Superior temporal gyrus (tissue), 1 donor: ENCODE results near the gene SUGP2.

Experiments
- DNase-seq: peaks from one replicate; pipeline ENCODE4 v3.0.0-alpha.2; 2016; ENCODE audit errors: extremely low spot score

The SUGP2 gene

DNA sequence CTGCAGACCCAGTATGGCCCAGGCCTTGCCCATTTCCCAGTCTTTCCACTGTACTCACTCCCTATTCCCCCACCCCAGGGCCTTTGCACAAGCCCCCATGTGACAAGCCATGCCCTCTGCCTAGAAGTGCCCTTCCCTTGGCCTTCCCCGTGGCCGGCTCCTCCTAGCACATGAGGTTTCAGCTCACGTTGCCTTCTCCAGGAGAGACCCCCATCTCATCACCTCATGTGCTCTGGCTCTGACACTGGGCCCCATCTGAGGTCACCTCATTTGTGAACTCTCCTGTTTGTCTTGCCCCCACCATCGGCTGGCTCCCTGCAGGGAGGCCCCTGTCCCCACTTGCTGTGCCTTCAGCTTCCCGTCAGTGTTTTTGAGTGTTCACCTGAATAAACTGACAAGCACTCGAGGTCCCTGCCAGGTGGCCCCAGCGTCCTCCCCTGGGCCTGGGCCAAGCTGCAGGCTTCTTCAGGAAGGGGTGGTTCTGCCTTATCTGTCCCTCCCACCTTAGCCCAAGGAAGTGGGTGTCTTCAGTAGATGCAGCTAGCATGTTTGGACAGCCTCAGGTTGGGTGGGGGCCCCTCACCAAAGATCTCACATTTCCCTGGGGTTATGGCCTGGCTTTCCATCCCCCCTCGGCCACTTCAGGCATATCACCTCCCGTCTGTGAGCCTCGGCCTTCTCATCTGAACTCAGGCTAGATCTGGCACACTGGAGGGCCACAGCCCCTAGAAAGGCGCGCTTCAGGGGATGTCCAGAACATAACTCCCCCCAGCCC, 26.7 kb upstream of the SUGP2 start:
- DNase-seq: no peak

DNA sequence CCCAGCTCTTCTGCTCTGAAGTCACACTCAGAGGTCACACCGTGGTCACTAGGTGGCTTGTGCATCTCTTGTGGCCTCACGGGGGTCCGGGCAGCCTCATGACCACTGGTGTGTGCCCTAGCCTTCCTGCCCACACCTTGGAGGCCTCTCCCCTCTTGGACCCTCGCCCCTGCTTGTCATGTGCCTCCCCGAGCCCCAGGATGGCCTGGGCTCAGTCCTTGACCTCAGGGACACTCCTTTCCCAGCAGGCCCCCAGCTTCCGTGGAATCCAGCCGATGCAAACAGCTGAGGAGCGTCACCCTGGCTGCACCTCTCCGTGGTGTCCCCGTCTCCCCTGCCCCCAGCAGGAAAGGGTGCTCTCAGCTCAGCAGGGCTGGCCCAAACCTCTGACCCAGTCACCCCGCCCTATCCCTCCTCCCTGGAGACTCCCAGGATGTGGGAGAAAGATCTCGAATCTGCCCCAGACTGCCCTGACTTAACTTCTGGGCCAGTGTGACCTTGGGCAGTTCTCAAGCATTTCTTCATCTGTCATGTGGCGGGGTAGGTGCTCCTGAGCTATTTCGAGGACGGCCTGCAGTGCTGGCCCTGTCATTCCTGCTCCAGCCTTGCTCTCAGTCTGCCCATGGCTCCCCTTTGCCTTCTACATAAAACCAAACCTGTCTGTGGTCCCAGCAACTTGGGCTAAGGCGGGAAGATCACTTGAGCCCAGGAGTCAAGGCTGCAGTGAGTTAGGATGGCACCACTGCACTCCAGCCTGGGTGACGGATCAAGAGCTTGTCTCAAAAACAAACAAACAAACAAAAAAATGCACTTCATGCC, 25.9 kb upstream of the SUGP2 start:
- DNase-seq: no peak

DNA sequence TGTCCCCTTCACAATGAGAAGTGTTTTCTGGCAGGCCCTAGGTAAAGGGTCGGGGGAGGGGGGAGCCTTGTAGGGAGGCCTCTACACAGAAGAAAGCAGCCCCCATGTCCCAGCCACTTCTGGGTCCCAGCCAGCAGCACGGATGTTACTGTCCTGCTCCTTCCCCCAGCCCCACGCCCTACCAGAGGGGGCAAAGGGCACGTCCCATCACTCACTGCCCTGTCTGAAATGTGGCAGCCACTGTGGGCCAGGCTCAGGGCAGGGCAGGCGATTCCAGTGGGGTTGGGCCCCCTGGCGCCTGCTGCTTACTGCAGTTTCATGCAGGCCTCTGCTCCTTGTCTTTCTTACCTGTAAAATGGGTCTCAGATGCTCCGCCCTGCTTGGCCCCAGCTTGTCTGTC, 24.4 kb upstream of the SUGP2 start:
- DNase-seq: no peak

DNA sequence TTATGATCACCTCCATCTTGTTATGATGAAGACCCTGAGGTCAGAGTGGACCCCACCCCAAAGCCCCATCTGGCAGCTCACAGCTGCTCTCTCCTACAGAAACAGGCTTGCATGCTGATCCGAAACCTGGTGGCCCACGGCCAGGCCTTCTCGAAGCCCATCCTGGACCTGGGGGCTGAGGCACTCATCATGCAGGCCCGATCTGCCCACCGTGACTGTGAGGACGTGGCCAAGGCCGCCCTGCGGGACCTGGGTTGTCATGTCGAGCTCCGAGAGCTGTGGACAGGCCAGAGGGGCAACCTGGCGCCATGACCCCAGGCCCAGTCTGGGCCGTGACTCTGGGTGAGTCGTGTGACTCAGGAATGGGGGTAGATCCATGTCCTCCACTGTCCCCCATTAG, 24.0 kb upstream of the SUGP2 start:
- DNase-seq: no peak

DNA sequence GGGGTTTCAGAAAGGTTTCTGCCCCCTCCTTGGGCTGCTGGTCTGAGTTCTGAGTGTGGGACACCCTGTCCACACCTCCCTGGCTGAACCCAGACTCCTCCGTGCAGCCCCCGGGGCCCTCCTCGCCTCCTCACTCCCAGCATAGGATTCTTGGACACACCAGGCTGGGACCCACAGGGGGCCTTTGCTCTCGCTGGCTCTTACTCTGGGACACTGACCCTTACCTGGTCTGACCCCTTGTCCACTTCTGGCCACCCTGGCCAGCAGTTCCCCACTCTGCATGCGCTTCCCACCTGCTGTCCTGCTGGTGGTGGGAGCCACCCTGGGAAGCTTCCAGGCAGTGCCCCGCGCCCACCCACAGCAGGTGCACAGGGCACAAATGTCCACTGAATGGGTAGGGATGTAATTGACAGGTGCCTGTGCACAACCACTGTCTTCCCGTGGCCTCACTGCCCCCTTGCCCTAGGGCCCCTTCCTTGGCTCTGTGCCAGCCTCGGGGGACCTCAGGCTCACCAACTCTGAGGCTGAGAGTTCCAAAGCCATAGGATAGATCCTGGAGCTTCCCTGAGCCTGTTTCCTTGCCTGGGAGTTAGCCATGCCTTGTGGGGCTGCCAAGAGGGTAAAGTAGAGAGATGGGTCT, 23.4 kb upstream of the SUGP2 start:
- no peak for DNase-seq

DNA sequence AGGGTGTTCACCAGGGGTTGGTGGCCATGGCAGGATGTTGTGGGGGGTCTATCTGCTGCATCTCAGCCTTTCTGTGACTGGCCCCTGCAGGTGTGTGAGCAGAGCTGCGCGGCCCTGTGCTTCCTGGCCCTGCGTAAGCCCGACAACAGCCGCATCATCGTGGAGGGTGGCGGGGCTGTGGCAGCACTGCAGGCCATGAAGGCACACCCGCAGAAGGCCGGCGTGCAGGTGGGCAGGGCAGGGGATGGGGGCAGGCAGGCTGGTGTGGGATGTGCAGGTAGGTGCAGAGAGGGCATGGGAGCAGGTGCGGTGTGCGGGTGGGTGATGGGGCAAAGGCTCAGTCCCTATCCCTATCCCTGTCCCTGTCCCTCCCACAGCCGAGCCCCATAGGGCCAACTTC, 22.4 kb upstream of the SUGP2 start:
- DNase-seq: no peak

DNA sequence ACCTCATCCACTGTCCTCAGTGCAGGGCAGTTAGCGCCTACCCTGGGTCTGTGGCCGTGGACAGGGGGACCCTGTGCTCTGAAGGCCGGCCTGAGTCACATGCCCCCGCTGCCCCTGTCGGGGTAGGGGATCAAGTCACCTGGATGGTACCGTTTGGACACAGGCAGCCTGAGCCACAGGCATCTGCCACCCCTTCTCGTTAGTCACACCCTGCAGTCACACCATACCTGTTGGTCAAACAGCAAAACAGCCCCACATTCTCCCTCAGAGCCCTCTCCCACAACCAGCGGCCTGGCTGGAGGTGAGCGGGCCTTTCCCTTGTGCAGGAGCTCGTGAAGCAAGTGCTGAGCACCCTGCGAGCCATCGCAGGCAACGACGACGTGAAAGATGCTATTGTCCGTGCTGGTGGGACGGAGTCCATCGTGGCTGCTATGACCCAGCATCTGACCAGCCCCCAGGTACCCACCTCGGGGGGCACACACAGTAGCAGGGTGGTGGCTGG, 21.7 kb upstream of the SUGP2 start:
- DNase-seq: no peak

DNA sequence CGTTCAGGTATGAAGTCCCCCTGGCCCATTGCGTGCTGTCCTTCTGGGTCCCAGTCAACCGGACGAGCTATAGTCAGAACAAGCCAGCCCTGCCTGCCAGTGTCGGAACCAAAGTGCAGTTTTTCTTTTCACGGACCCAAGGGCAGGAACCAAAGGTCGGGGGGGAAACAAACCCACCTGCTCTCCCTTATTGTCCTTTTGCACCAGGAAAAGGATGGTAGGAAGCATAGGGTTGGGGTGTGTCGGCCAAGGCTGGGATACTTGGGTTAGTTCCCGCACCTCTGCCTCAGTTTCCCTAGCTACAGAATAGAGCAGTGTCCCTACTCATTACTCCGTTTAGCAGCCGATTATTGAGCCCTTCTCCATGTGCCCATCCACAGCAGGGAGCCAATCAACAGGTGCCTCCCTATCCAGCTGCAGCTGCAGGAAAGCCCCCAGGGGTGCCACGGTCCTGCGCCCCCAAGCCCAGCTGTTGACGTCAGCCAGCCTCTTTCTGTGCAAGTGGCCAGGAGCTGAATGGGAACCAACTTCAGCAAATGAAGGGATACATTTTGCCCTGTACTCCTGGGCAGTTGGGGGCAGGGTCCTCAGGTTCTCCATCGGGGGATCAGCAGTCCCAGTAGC, 21.1 kb upstream of the SUGP2 start:
- DNase-seq: no peak

DNA sequence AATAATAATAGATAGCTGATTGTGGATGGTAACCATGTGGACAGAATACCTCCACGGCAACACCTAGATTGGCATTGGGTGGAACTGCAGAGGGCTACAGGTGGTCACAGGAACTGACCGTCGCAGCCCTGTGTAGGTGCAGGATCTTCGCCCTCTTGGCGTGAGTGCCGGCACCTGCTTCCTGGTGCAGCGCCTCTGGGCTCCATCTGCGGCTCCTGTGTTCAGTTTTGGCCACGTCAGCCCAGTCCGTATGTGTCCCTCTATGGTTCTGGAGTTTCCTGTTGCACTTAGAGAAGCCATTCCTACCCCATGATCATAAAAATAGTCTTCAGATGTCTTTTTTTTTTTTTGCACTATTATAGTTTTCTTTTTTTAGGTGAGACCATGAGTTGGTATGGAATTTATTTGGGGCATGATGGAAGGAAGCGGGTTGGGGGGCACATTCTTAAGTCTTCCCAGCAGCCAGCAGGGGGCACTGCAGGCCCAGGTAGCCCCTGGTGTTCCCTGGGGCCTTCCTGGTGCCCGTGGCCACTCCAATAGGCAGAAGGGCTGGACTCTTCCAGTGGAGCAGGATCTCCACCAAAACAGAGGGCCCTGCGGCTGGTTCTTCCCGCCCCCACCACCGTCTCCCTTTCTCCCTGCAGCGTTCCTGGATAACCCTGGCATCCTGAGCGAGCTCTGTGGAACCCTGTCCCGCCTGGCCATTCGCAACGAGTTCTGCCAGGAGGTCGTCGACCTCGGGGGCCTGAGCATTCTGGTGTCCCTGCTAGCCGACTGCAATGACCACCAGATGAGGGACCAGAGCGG, 20.4 kb upstream of the SUGP2 start:
- peak; percentile 67 for DNase-seq

DNA sequence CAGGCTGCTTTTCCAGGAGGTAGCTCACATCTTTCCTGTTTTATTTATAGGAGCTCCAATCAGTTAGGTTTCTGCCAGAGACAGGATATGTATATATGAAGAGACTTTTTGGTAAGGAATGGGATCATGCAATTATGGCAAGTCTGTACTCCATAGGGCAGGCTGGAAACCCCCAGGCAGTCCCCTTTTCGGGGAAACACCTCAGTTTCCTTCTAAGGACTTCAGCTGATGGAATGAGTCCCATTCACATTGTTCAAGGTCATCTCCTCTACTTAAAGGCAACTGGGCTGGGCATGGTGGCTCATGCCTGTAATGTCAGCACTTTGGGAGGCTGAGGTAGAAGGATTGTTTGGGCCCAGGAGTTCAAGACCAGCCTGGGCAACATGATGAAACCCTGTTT, 19.6 kb upstream of the SUGP2 start:
- DNase-seq: no peak

DNA sequence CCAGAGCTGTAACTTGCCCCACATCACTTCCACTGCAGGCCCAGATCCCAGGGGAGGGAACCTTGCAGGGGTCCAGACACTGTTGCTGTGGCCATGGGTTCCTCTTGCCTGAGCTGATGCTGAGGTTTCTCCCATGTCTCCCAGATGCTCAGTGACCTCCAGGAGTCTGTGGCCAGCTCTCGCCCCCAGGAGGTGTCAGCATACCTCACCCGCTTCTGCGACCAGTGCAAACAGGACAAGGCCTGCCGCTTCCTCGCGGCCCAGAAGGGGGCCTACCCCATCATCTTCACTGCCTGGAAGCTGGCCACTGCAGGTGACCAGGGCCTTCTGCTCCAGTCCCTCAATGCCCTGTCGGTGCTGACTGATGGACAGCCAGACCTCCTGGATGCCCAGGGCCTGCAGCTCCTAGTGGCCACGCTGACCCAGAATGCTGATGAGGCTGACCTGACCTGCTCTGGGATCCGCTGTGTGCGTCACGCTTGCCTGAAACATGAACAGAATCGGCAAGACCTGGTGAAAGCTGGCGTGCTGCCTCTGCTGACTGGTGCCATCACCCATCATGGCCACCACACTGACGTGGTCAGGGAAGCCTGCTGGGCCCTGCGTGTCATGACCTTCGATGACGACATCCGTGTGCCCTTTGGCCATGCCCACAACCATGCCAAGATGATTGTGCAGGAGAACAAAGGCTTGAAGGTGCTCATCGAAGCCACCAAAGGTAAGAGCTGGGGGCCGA, 18.3 kb upstream of the SUGP2 start:
- DNase-seq: no peak

DNA sequence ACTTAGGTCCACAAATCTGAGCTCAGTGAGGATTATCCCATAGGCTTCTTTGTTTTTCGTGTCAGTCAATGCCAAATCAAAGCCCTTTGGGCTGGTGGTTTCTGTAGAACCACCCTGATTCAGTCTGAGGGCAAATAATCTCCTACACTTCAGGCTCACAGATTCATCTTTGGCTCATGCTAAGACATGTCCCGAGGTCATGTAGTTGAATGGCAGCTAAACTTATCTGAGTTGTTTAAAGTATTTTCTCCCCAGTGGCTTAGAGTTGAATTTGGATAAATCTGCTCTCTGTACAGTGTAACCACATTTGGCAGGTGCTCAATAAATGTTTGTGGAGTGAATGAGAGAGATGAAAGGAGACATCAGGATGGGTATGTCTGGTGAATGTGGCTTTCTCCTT, 17.4 kb upstream of the SUGP2 start:
- no peak for DNase-seq

DNA sequence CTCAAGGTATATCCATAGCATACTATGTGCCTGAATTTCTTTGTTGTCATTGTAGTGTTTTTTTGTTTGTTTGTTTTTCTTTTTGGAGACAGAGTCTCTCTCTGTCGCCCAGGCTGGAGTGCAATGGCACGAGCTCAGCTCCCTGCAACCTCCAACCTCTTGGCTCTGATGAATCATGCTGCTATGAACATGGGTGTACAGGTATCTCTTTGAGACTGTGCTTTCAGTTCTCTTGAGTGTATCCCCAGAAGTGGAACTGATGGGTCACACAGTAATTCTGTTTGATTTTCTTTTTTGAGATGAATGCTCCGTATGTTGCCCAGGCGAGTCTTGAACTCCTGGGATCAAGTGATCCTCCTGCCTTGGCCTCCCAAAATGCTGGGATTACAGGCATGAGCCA, 16.8 kb upstream of the SUGP2 start:
- no peak for DNase-seq

DNA sequence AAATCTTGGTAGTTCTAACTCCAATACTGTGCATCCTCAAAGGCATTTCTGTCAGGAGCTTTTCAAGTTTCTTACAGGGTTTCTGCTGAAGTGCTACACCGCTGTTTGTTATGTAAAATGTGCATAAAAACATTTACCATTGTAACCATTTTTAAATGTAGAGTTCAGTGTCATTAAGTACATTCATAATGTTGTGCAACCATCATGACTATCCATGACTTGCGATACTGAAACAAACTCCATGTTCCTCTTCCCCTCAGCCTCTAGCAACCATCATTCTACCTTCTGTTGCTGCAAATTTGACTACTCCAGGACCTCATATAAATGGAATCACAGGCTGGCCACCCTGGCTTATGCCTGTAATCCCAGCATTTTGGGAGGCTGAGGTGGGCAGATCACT, 16.1 kb upstream of the SUGP2 start:
- no peak for DNase-seq

DNA sequence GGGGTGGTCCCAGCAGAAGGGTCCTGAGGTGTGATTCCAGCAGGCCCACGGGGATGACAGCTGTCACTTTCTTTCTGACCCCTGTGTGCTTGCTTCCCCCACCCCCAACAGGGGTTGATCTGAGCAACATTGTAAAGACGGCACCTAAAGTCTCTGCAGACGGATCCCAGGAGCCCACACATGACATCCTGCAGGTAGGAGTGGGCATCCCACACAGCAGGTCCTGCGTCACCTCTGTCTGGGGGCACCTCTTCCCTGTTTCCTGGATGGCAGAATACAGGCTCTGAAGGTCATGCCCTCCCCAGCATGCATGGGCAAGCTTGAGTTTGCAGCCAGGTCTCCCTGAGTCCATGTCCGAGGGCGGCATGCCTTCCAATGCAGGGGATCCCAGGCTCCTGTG, 10.6 kb upstream of the SUGP2 start:
- DNase-seq: no peak

DNA sequence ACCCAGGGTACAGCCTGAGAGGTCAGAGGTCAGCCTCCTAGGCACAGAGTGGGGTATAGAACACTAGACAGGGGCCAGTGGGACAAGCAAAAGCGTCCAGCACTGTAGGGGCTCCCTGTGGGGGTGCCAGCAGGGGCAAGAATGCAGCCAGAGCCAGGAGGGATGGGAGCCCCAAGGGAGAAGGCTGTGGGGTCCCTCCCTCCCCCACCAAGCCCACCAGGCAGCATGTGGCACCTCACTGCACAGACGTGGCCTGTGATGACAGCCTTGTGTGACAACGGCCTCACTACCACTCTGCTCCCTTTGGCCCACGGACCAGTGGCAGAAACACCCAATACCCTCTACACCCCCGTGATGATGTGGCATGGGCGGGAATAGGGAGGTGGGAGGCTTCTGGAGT, 10.2 kb upstream of the SUGP2 start:
- DNase-seq: no peak

DNA sequence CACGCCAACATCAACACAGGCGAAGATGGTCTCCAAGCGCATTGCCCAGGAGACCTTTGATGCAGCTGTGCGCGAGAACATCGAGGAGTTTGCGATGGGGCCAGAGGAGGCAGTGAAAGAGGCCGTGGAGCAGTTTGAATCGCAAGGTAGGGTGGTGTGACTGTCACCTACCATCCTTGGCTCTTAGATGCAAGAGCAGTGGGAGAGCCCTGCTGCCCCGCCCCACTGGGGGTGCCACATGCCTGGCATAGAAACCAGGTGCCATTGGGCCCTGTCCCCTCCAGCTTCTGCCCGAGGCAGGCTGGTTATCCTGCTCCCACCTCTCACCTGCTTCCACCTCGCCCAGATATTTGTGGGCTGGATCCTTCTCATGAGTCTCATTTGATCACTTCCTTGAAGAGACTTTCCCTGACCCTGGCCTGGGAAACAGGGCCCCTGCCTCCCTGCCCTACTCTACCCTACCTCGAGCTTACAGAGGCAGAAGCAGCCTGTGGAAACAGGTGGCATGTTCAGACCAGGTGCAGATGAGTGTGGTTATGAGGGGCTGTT, 9.5 kb upstream of the SUGP2 start:
- no peak for DNase-seq

DNA sequence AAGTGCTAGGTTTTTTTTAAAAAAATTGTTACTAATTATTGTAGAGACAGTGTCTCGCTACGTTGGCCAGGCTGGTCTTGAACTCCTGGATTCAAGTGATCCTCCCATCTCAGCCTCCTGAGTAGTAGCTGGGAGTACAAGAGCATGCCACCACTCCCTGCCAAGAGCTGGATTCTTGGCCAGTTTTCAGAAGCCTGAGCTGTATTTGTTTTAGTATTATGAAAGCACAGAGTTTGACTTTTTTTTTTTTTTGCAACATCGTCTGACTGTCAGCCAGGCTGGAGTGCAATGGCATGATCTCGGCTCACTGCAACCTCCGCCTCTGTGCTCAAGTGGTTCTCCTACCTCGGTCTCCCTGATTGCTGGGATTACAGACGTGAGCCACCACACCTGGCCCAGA, 7.1 kb upstream of the SUGP2 start:
- DNase-seq: no peak

DNA sequence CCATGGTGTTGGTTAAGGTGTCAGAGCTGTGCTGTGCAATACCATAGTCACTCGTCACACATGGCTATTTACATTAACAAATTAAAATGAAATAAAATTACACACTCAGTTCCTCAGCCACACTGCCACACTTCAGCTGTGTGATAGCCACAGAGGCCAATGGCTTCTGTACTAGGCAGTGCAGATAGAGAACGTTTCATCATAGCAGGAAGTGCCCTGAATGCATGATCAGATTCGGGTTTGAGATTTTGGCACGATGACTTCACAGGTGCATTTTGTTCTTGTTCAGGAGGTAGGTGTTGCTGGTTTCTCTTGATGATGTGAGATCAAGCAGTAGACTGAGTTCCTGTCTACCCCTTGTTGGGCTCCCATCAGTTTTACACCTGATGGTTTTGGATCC, 6.6 kb upstream of the SUGP2 start:
- DNase-seq: no peak

DNA sequence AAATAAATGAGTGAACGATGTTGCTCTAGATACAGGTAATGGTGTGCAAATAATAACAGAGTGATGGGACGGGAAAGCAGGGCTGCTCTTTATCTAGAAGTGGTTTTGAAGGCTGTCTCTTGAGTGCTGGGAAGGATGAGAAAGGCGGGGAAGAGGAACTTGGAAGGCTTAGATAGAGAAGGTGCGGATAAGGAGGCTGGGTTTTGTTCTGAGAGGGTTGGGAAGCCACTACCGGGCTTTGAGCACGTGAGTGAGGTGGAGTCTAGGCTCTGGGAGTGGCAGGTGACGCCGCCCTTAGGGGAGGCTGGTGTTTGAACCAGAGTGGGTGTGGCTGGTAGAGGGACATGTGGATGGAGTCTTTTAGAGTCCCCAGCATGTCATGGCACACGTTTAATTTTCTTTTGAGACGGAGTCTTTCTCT, 897 bp upstream of the SUGP2 start:
- DNase-seq: no peak

DNA sequence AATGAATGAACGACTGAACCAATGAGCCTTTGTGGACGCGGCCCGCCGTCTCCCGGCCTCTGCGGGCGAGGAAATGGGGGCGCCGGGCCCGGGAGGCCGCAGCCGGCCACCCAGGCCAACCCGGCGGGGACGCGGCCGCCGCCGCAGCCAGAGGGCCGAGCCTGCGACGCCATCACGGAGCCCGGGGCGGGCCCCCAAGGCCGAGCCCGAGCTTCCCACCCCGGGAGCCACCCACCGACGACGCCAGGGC, 216 bp downstream of the SUGP2 start:
- no peak for DNase-seq
